Measurements from ENCODE around the gene CFAP45.

DNA sequence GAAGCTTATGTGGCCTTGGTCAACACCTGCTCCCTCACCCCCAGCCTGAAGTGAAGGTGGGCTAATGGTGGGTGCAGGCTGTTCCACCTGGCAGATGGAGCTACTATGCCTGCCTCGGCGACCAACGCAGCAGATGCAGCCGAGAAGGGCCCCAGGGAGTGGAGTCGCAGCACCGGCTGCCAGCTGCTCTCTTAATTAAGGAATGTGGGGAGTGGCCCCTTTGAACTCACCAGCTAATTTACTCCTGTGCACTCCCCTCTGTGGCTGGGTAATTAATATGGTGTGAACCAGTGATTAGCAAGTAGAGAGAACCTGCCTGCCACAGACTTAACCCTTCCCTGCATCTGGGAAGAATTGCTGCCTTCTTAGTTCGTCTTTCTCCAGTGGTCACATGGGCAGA, 76.6 kb downstream of the CFAP45 start:
- TF ChIP-seq CTCF (IDR thresholded peaks at IDR 0.05) (no peak), POLR2AphosphoS5 (IDR thresholded peaks at IDR 0.05) (no peak)
